ENCODE measurements around the gene USP46.

GRCh38 chr4:52655506-52655905 is 3.6 kb downstream of the USP46 start:
- TF ChIP-seq CTCF (IDR thresholded peaks at IDR 0.05; ENCODE audit: poor library complexity) (no peak), EZH2 (IDR thresholded peaks at IDR 0.05; ENCODE audit: borderline replicate concordance) (no peak)

All from hepatocyte (in vitro differentiated cells).